ENCODE data around the gene TKT.

DNA sequence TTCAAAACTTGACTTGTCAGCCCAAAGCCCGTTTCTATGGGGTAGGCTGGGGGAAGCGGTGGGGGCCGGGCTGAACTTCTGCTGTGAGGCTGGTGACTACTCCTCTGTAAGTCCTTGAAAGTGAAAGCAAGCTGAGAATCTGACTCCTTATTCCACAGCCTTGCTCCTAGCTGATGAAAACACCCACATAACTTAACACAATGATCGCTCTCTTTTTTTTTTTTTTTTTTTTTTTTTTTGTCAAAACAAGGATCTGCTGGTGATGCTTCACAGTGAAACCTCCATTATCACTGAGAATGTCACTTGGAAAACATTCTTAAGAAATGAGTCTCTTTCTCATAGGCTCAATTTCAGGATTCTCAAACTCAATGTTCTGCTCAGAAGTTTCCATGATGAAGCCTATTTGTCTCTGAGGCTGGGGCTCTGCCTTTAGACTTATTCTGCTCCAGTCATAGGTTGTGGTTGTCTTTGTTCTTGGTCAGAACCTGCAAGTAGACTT is 31.4 kb upstream of the TKT start:
- TF ChIP-seq POLR2AphosphoS5 (IDR thresholded peaks at IDR 0.05; ENCODE audit: low read depth) = no peak
- TF ChIP-seq GABPA (IDR thresholded peaks at IDR 0.05; ENCODE audit: low read depth) = no peak

Measured in HL-60 (cell line).